Loucy (cell line): ENCODE data around the gene PRKCG.
"Not testable (repeated sequence)": the region's sequence is repeated elsewhere in the genome, so short reads cannot be mapped to it uniquely, and the experiment has no call there.

ENCODE experiments used
- EZH2phosphoT487 ChIP-seq: fragments of 200-600 bp; IDR thresholded peaks from 2 replicates; pipeline ENCODE4 v1.6.1; 2018; ENCODE audit warnings: antibody characterized with exemption, mild to moderate bottlenecking, moderate library complexity, borderline replicate concordance
- TF ChIP-seq, protein P1 (sequence below): fragments of 200-600 bp; sonication (generic); conservative IDR thresholded peaks from 2 replicates; pipeline ENCODE4 v1.5.1; 2014; ENCODE audit warnings: mild to moderate bottlenecking, antibody characterized with exemption, low read length

DNA sequence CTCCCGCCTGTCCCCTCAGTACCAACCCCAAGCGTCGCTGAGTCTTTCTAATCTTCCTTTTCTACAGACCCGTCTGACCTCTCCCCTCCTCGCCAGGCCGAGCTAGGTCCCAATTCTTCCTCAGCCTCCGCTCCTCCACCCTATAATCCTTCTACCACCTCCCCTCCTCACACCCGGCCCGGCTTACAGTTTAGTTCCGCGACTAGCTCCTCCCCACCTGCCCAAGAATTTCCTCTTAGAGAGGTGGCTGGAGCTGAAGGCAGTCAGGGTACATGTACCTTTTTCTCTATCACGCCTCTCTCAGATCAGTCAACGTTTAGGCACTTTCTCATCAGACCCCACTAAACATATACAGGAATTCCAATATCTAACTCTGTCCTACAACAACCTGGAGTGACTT lies 49.1 kb upstream of the PRKCG start:
- TF ChIP-seq, protein P1, sequence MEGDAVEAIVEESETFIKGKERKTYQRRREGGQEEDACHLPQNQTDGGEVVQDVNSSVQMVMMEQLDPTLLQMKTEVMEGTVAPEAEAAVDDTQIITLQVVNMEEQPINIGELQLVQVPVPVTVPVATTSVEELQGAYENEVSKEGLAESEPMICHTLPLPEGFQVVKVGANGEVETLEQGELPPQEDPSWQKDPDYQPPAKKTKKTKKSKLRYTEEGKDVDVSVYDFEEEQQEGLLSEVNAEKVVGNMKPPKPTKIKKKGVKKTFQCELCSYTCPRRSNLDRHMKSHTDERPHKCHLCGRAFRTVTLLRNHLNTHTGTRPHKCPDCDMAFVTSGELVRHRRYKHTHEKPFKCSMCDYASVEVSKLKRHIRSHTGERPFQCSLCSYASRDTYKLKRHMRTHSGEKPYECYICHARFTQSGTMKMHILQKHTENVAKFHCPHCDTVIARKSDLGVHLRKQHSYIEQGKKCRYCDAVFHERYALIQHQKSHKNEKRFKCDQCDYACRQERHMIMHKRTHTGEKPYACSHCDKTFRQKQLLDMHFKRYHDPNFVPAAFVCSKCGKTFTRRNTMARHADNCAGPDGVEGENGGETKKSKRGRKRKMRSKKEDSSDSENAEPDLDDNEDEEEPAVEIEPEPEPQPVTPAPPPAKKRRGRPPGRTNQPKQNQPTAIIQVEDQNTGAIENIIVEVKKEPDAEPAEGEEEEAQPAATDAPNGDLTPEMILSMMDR, result not testable (repeated sequence)
- not testable (repeated sequence) for TF ChIP-seq EZH2phosphoT487
